Psoas muscle (tissue), 8 donors: ENCODE measurements around the gene TMEM72. TPM values are rescaled to one million over a fixed set of nuclear protein-coding genes. Genes with fewer than 3 reads are reported as not detected.

ENCODE experiments used
- ATAC-seq, 4 donors: fragments of 200-7000 bp; cut with Tn5 transposase; one replicate each; pipeline ENCODE4 v1.9.1; 2020; ENCODE audit warnings: moderate library complexity in 3 of 4, mild to moderate bottlenecking in 2 of 4
- DNase-seq, 2 donors: peaks; one replicate each; pipeline ENCODE4 v3.0.0-alpha.2; 2020
- H3K27ac ChIP-seq: fragments of 200-600 bp; one replicate; pipeline ENCODE4 v1.8.0; 2022
- H3K27me3 ChIP-seq, 3 donors: fragments of 200-600 bp in 1 of 3; one replicate each; pipeline versions ENCODE4 v1.6.1 to v1.8.0; 2013 to 2022; ENCODE audit warnings: low read length in 2 of 3, mild to moderate bottlenecking in 2 of 3, moderate library complexity in 1 of 3; ENCODE audit not compliant: insufficient read depth in 3 of 3
- H3K36me3 ChIP-seq, 2 donors: fragments of 200-600 bp in 1 of 2; one replicate each; pipeline versions ENCODE4 v1.6.1 to v1.8.0; 2013 to 2022; ENCODE audit warnings: low read depth in 1 of 2, mild to moderate bottlenecking in 1 of 2, moderate library complexity in 1 of 2; ENCODE audit not compliant: insufficient read depth in 1 of 2
- H3K4me1 ChIP-seq: fragments of 200-600 bp; one replicate; pipeline ENCODE4 v1.8.0; 2022
- H3K4me3 ChIP-seq: fragments of 200-600 bp; one replicate; pipeline ENCODE4 v1.8.0; 2022; ENCODE audit warnings: mild to moderate bottlenecking
- H3K9me3 ChIP-seq: fragments of 200-600 bp; one replicate; pipeline ENCODE4 v1.8.0; 2022
- WGBS, 3 donors: extraction: QIAGEN DNeasy Blood & Tissue Kit; methylation state at CpG; one replicate each; pipeline versions ENCODE4 v1.1.6 to v1.1.7; 2013; 5-methylcytosine and 5-hydroxymethylcytosine counted together
- intact Hi-C, 2 donors: fragments of 100-400 bp; cut with DNase I; formaldehyde crosslinking; loops; one replicate each; pipeline versions ENCODE4 v1.11.0 to v1.14.2; 2022
- polyA plus RNA-seq, 3 donors: library from polyadenylated mRNA; stranded (reverse); fragments of 200-250 nt; gene quantifications; one replicate each; pipeline ENCODE4 v1.2.3, GENCODE V29; 2013
- total RNA-seq, 4 donors: library from RNA; stranded (reverse); fragmentation: NEBNext Ultra II Directional in 2 of 4; extraction: Animal tissue kit (Norgen Biotek cat#: 25700) in 2 of 4; gene quantifications; one replicate each; pipeline versions ENCODE4 v1.2.1 to v1.2.4, GENCODE V29; 2021 to 2023
- TF ChIP-seq, protein P1 (sequence below): fragments of 200-600 bp; IDR thresholded peaks from one replicate; pipeline ENCODE4 v1.8.0; 2022; ENCODE audit warnings: antibody characterized with exemption
- donor health status: healthy with polysubstance abuse.
- donor health status: DM: no; HTN: no; CAD: no; lungs with moderate emphysema.
- donor health status: Bipolar disorder and iron deficiency.
- donor health status: healthy.
- donor health status: DM: yes; HTN: yes; CAD: no.
- donor health status: DM: no; HTN: no; CAD: no.
- donor health status: DM: no; HTN: no; CAD: no.
- donor health status: DM: yes; HTN: yes; CAD: no.

Gene TMEM72
- total and polyA plus RNA-seq, 7 donors: not detected

DNA sequence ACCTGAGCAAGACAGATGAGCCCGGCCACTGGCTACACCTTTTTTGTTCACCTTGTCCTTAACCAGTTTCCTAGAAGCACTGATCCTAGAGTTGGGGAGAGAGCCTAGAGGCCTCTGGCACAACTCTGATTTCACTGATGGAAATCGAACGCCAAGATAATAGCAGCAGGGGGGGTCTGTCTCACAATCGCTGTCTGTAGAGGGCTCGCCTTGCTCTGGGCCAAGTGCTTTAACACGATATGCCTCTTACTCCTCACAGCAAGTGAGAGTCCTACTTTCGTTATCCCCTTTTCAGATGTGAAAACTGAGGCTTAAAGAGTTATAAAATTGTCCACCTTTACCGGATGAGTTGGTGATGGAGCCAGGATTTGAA is 48.9 kb downstream of the TMEM72 start:
- Histone ChIP-seq H3K36me3 (peaks cover 0 to 16% of the 10 kb centered on the region in 2 donors), H3K4me1 (peaks cover 59% of the 10 kb centered on the region), H3K9me3 (no peaks in the 10 kb centered on the region), H3K27me3 (no peaks in the 10 kb centered on the region), H3K27ac (peak overlapping the region; percentile 96), H3K4me3 (peak overlapping the region; percentile 93)
- WGBS, 3 donors: 13 to 27% (median 13%) methylated on average over 8 of the region's 8 CpGs
- intact Hi-C loops: no loop called here
- DNase-seq (no peak), ATAC-seq (no peak)
- TF ChIP-seq, protein P1, sequence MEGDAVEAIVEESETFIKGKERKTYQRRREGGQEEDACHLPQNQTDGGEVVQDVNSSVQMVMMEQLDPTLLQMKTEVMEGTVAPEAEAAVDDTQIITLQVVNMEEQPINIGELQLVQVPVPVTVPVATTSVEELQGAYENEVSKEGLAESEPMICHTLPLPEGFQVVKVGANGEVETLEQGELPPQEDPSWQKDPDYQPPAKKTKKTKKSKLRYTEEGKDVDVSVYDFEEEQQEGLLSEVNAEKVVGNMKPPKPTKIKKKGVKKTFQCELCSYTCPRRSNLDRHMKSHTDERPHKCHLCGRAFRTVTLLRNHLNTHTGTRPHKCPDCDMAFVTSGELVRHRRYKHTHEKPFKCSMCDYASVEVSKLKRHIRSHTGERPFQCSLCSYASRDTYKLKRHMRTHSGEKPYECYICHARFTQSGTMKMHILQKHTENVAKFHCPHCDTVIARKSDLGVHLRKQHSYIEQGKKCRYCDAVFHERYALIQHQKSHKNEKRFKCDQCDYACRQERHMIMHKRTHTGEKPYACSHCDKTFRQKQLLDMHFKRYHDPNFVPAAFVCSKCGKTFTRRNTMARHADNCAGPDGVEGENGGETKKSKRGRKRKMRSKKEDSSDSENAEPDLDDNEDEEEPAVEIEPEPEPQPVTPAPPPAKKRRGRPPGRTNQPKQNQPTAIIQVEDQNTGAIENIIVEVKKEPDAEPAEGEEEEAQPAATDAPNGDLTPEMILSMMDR: no peak

DNA sequence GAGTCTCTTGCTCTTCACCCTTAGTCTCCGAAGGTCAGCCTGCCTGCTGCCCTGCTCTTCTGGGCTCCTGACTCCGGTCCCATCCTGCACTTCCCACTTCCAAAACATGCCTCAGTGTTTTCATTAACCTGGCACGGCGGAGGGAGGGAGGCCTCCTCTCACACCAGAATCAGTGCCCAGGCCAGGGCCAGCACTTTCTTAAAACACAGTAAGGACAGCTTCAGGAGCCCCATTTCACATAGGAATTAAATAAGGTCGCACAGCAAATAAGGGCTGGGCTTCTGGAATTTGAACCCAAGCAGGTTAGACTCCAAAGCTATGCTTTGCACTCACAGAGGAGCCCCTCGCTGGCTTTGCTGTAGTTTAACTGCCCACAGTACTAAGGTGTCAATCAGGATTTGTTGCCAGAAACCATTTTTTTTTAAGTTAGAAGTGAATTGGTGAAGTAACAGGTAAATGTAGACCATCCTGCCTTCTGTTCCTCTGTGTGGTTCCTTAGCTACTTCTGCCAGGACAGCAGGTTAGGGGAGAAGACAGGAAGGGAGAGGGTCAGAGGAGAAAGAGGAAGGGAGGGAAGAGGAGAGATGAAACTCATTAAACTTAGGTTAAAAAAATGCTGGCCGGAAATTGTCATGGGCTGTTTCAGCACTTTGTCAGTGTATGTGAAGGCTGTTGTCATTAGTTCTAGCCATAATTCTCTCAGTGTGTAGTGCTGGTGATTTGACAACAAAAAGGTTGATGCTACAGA is 49.5 kb downstream of the TMEM72 start:
- H3K36me3 ChIP-seq: peaks cover 0 to 13% of the 10 kb centered on the region in 2 donors
- TF ChIP-seq, protein P1: no peak
- ATAC-seq (no peak), DNase-seq (no peak)
- H3K9me3 ChIP-seq: no peaks in the 10 kb centered on the region
- peaks cover 62% of the 10 kb centered on the region for H3K4me1 ChIP-seq
- intact Hi-C loops: no loop called here
- WGBS, 3 donors: 38 to 53% (median 47%) methylated on average over 7 of the region's 7 CpGs
- peak overlapping the region; percentile 96 for H3K27ac ChIP-seq
- peak overlapping the region; percentile 93 for H3K4me3 ChIP-seq
- H3K27me3 ChIP-seq: no peaks in the 10 kb centered on the region

GRCh38 chr10:44961230-44961571 is 50.1 kb downstream of the TMEM72 start:
- Histone ChIP-seq H3K27me3 (no peaks in the 10 kb centered on the region), H3K4me3 (peak overlapping the region; percentile 93), H3K27ac (peak overlapping the region; percentile 96), H3K9me3 (no peaks in the 10 kb centered on the region), H3K4me1 (peaks cover 66% of the 10 kb centered on the region), H3K36me3 (peaks cover 0 to 7% of the 10 kb centered on the region in 2 donors)
- no peak for ATAC-seq
- no peak for DNase-seq
- intact Hi-C loops: no loop called here
- 42 to 47% (median 47%) methylated on average over 4 of the region's 4 CpGs for WGBS, 3 donors
- TF ChIP-seq, protein P1: no peak

- TF ChIP-seq, protein P1: no peak
- H3K4me3 ChIP-seq: no peak overlapping the region
- intact Hi-C loops: no loop called here
Observed at GRCh38 chr10:44961931-44962750, 51.0 kb downstream of the TMEM72 start.

More at GRCh38 chr10:44961931-44962750, 51.0 kb downstream of the TMEM72 start:
- WGBS, 3 donors: 59 to 78% (median 62%) methylated on average over 11 of the region's 11 CpGs
- ATAC-seq: no peak
- Histone ChIP-seq H3K4me1 (peaks cover 75% of the 10 kb centered on the region), H3K27ac (peak overlapping the region; percentile 96), H3K9me3 (no peaks in the 10 kb centered on the region), H3K27me3 (no peaks in the 10 kb centered on the region), H3K36me3 (no peaks in the 10 kb centered on the region)
- no peak for DNase-seq
